ENCODE results near the gene RCN2. TPM values are rescaled to one million over a fixed set of nuclear protein-coding genes. Genes with fewer than 3 reads are reported as not detected.

The RCN2 gene
- total and polyA plus RNA-seq, 8 donors = 42.3 to 215 (median 184) TPM

DNA sequence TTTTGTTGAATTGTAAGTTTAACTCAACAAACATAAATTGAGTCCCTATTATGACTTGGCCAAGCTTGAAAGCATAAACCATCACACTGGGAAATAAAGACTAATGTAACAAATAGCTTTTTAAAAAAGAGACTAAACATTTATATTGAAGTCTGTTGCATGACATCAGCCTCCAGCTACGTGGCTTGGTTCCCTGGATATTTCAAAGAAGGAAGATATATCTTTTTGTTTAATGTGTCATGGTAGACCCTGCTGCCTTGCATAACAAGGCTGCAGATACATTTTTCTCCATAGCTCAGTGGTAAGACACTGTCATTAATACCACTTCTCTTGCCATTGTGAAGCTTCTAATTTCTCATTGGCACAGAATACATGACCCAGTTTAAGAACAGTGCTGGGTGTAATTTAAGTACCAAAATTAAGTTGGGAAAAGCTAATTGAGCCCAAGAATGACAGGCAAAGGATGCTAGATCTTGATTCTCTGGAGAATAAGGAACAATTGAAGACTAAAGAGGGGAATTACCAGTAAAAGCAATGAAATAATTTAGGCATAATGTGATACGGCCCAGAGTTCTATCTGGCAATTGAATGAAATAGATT lies 14.0 kb downstream of the RCN2 start:
- H3K4me3 ChIP-seq = no peak overlapping the region
- DNase-seq (peak in 1 of 4 donors; percentile 24), ATAC-seq (no peak)
- intact Hi-C loops (cut with DNase I) = no loop called here
- H3K27me3 ChIP-seq = no peaks in the 10 kb centered on the region
- no peak overlapping the region for H3K27ac ChIP-seq
- no peaks in the 10 kb centered on the region for H3K9me3 ChIP-seq
- TF ChIP-seq, protein P1, sequence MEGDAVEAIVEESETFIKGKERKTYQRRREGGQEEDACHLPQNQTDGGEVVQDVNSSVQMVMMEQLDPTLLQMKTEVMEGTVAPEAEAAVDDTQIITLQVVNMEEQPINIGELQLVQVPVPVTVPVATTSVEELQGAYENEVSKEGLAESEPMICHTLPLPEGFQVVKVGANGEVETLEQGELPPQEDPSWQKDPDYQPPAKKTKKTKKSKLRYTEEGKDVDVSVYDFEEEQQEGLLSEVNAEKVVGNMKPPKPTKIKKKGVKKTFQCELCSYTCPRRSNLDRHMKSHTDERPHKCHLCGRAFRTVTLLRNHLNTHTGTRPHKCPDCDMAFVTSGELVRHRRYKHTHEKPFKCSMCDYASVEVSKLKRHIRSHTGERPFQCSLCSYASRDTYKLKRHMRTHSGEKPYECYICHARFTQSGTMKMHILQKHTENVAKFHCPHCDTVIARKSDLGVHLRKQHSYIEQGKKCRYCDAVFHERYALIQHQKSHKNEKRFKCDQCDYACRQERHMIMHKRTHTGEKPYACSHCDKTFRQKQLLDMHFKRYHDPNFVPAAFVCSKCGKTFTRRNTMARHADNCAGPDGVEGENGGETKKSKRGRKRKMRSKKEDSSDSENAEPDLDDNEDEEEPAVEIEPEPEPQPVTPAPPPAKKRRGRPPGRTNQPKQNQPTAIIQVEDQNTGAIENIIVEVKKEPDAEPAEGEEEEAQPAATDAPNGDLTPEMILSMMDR (IDR thresholded peaks at IDR 0.05) = no peak
- peaks cover 6 to 42% of the 10 kb centered on the region in 2 donors for H3K36me3 ChIP-seq
- H3K4me1 ChIP-seq = no peaks in the 10 kb centered on the region

DNA sequence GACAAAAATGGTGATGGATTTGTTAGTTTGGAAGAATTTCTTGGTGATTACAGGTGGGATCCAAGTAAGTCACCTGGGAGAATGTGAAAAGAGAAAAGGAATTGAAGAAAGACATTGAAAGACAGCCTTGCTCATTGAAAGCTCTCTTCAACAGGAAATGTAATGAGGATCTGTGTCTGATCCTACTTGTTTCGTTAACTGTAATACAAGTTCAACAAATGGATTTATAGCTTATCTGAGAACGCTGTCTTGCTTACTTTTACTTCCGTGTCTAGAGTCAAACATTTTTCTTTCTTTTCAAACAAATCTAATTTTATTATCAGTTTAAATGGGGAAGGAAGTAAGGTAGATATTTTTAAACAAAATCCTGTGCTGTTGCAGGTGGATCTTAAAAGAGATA lies 15.9 kb downstream of the RCN2 start:
- no peaks in the 10 kb centered on the region for H3K27me3 ChIP-seq

GRCh38 chr15:76951220-76951619 lies 19.7 kb downstream of the RCN2 start:
- Histone ChIP-seq H3K9me3 (no peaks in the 10 kb centered on the region), H3K4me1 (no peaks in the 10 kb centered on the region), H3K27me3 (no peaks in the 10 kb centered on the region), H3K36me3 (peaks cover 6 to 25% of the 10 kb centered on the region in 2 donors), H3K27ac (no peak overlapping the region), H3K4me3 (no peak overlapping the region)
- TF ChIP-seq, protein P1 (IDR thresholded peaks at IDR 0.05) = no peak
- intact Hi-C loops (cut with DNase I) = no loop called here
- ATAC-seq = no peak
- DNase-seq = no peak

More for the DNA sequence above, 15.9 kb downstream of the RCN2 start:
- no peak for ATAC-seq
- H3K9me3 ChIP-seq = no peaks in the 10 kb centered on the region
- peaks cover 6 to 45% of the 10 kb centered on the region in 2 donors for H3K36me3 ChIP-seq
- no peak for DNase-seq
- intact Hi-C loops (cut with DNase I) = no loop called here
- no peaks in the 10 kb centered on the region for H3K4me1 ChIP-seq
- TF ChIP-seq, protein P1 (IDR thresholded peaks at IDR 0.05) = no peak
- H3K4me3 ChIP-seq = no peak overlapping the region
- H3K27ac ChIP-seq = no peak overlapping the region

GRCh38 chr15:76953913-76954312 lies 22.4 kb downstream of the RCN2 start:
- Histone ChIP-seq H3K36me3 (peaks cover 5 to 12% of the 10 kb centered on the region in 2 donors), H3K4me1 (no peaks in the 10 kb centered on the region), H3K4me3 (no peak overlapping the region), H3K27me3 (no peaks in the 10 kb centered on the region), H3K27ac (no peak overlapping the region), H3K9me3 (no peaks in the 10 kb centered on the region)
- TF ChIP-seq, protein P1 (IDR thresholded peaks at IDR 0.05) = no peak
- ATAC-seq (no peak), DNase-seq (no peak)
- intact Hi-C loops (cut with DNase I) = no loop called here

- H3K27ac ChIP-seq = no peak overlapping the region
- TF ChIP-seq, protein P1 (IDR thresholded peaks at IDR 0.05) = no peak
- no peak overlapping the region for H3K4me3 ChIP-seq
- ATAC-seq (no peak), DNase-seq (no peak)
- H3K9me3 ChIP-seq = no peaks in the 10 kb centered on the region
- H3K27me3 ChIP-seq = no peaks in the 10 kb centered on the region
- peaks cover 0 to 6% of the 10 kb centered on the region in 2 donors for H3K36me3 ChIP-seq
- intact Hi-C loops (cut with DNase I) = no loop called here
- no peaks in the 10 kb centered on the region for H3K4me1 ChIP-seq
Measured at GRCh38 chr15:76954744-76955143, 23.2 kb downstream of the RCN2 start.

Data from left lung (tissue), 10 donors.